ENCODE measurements around the gene UBLCP1.
A peak's percentile ranks its signal among the peaks of the same experiment; 100 is the strongest.
"Not testable (repeated sequence)": the region's sequence is repeated elsewhere in the genome, so short reads cannot be mapped to it uniquely, and the experiment has no call there.

UBLCP1 gene

GRCh38 chr5:159262859-159263568 is at the start of gene UBLCP1:
Gene UBLCP1 (plus strand): TSS chr5:159263290. CDS start chr5:159268916, 5,626 bp downstream.
- DNase-seq (ENCODE audit: low read depth in 3 of 3) = peak; percentile 68 to 79 (median 72)

- DNase-seq (ENCODE audit: low read depth in 3 of 3) = no peak
Measured at GRCh38 chr5:159214486-159215271, 48.4 kb upstream of the UBLCP1 start.

GRCh38 chr5:159215886-159216285 is 47.2 kb upstream of the UBLCP1 start:
- no peak for DNase-seq (ENCODE audit: low read depth in 3 of 3)

- no peak for DNase-seq (ENCODE audit: low read depth in 3 of 3)
Measured at GRCh38 chr5:159216454-159216853, 46.6 kb upstream of the UBLCP1 start.

- no peak for DNase-seq (ENCODE audit: low read depth in 3 of 3)
Measured at GRCh38 chr5:159217236-159217635, 45.9 kb upstream of the UBLCP1 start.

GRCh38 chr5:159218595-159219023 is 44.5 kb upstream of the UBLCP1 start:
- DNase-seq (ENCODE audit: low read depth in 3 of 3) = no peak

- no peak for DNase-seq (ENCODE audit: low read depth in 3 of 3)
Measured at GRCh38 chr5:159220206-159220605, 42.9 kb upstream of the UBLCP1 start.

GRCh38 chr5:159223469-159223868 is 39.6 kb upstream of the UBLCP1 start:
- DNase-seq (ENCODE audit: low read depth in 3 of 3) = no peak

- no peak for DNase-seq (ENCODE audit: low read depth in 3 of 3)
Measured at GRCh38 chr5:159224471-159224870, 38.6 kb upstream of the UBLCP1 start.

- no peak for DNase-seq (ENCODE audit: low read depth in 3 of 3)
Measured at GRCh38 chr5:159226451-159226850, 36.6 kb upstream of the UBLCP1 start.

GRCh38 chr5:159227452-159227851 is 35.6 kb upstream of the UBLCP1 start:
- no peak for DNase-seq (ENCODE audit: low read depth in 3 of 3)

- DNase-seq (ENCODE audit: low read depth in 3 of 3) = not testable (repeated sequence)
Measured at GRCh38 chr5:159228097-159228496, 35.0 kb upstream of the UBLCP1 start.

- no peak for DNase-seq (ENCODE audit: low read depth in 3 of 3)
Measured at GRCh38 chr5:159230657-159231056, 32.4 kb upstream of the UBLCP1 start.

- no peak for DNase-seq (ENCODE audit: low read depth in 3 of 3)
Measured at GRCh38 chr5:159231167-159231566, 31.9 kb upstream of the UBLCP1 start.

- DNase-seq (ENCODE audit: low read depth in 3 of 3) = not testable (repeated sequence)
Measured at GRCh38 chr5:159235871-159236520, 27.1 kb upstream of the UBLCP1 start.

GRCh38 chr5:159240301-159240870 is 22.7 kb upstream of the UBLCP1 start:
- peak in 1 of 3 experiments; percentile 13 for DNase-seq (ENCODE audit: low read depth in 3 of 3)

GRCh38 chr5:159241946-159242552 is 21.0 kb upstream of the UBLCP1 start:
- no peak for DNase-seq (ENCODE audit: low read depth in 3 of 3)

- DNase-seq (ENCODE audit: low read depth in 3 of 3) = no peak
Measured at GRCh38 chr5:159242656-159243055, 20.4 kb upstream of the UBLCP1 start.

GRCh38 chr5:159243385-159243784 is 19.7 kb upstream of the UBLCP1 start:
- DNase-seq (ENCODE audit: low read depth in 3 of 3) = no peak

GRCh38 chr5:159244163-159244562 is 18.9 kb upstream of the UBLCP1 start:
- DNase-seq (ENCODE audit: low read depth in 3 of 3) = no peak

GRCh38 chr5:159244890-159245289 is 18.2 kb upstream of the UBLCP1 start:
- no peak for DNase-seq (ENCODE audit: low read depth in 3 of 3)

- no peak for DNase-seq (ENCODE audit: low read depth in 3 of 3)
Measured at GRCh38 chr5:159249158-159249557, 13.9 kb upstream of the UBLCP1 start.

Data from stimulated activated CD4-positive, alpha-beta T cell treated with anti-CD3 and anti-CD28 coated beads, TNF-alpha, amount 100 ng/mL, for 24 hours (primary cell).